Keratinocyte (primary cell): ENCODE results near the gene IFNA7. TPM values are rescaled to one million over a fixed set of nuclear protein-coding genes. Genes with fewer than 3 reads are reported as not detected.

Experiments used
- DNase-seq: peaks from one replicate; pipeline ENCODE4 v3.0.0-alpha.2; 2011; ENCODE audit warnings: low read depth, missing footprints, low spot score
- FAIRE-seq: peaks from 2 replicates; lab custom pipeline; 2011; peaks lifted over from hg19 to GRCh38; lab: Jason Lieb, UNC
- H2AFZ ChIP-seq: 2 replicates; pipeline ENCODE4 v1.6.0; 2012; ENCODE audit warnings: low read length, control low read depth, inconsistent platforms; ENCODE audit not compliant: control insufficient read depth
- H3K27ac ChIP-seq: 2 replicates; pipeline ENCODE4 v1.5.1; 2011; ENCODE audit warnings: low read length; ENCODE audit not compliant: control insufficient read depth, insufficient read depth
- H3K27me3 ChIP-seq: 3 replicates; pipeline ENCODE4 v1.6.0; 2011; ENCODE audit warnings: low read length; ENCODE audit not compliant: control insufficient read depth, insufficient read depth; ENCODE audit errors: extremely low read depth
- H3K36me3 ChIP-seq, 2 experiments: 2 replicates in 1 of 2; 3 replicates in 1 of 2; pipeline ENCODE4 v1.5.1; 2011; ENCODE audit warnings: low read length in 2 of 2, mild to moderate bottlenecking in 1 of 2; ENCODE audit not compliant: control insufficient read depth in 2 of 2, insufficient read depth in 2 of 2; ENCODE audit errors: extremely low read depth in 1 of 2
- H3K4me1 ChIP-seq: 3 replicates; pipeline ENCODE4 v1.5.1; 2011; ENCODE audit warnings: low read length; ENCODE audit not compliant: control insufficient read depth, insufficient read depth; ENCODE audit errors: extremely low read depth
- H3K4me2 ChIP-seq: 3 replicates; pipeline ENCODE4 v1.6.0; 2011; ENCODE audit warnings: low read depth, low read length; ENCODE audit not compliant: control insufficient read depth, insufficient read depth; ENCODE audit errors: extremely low read depth
- H3K4me3 ChIP-seq, 3 experiments: fragments of 200-600 bp in 1 of 3; sonication (generic) in 1 of 3; 2 replicates in 2 of 3; 3 replicates in 1 of 3; pipeline ENCODE4 v1.5.1; 2011 to 2016; ENCODE audit warnings: low read length in 3 of 3, mild to moderate bottlenecking in 3 of 3, control low read depth in 2 of 3, inconsistent platforms in 1 of 3, low read depth in 1 of 3, mixed read lengths in 1 of 3, mixed run types in 1 of 3, moderate library complexity in 1 of 3; ENCODE audit not compliant: control insufficient read depth in 2 of 3, insufficient read depth in 2 of 3; ENCODE audit errors: extremely low read depth in 1 of 3
- H3K79me2 ChIP-seq: 2 replicates; pipeline ENCODE4 v1.6.0; 2012; ENCODE audit warnings: low read length; ENCODE audit not compliant: control insufficient read depth, insufficient read depth
- H3K9ac ChIP-seq: 3 replicates; pipeline ENCODE4 v1.6.0; 2011; ENCODE audit warnings: low read length; ENCODE audit not compliant: control insufficient read depth, insufficient read depth; ENCODE audit errors: extremely low read depth
- H3K9me1 ChIP-seq: 3 replicates; pipeline ENCODE4 v1.6.0; 2011; ENCODE audit warnings: low read length; ENCODE audit not compliant: control insufficient read depth, insufficient read depth; ENCODE audit errors: extremely low read depth
- H3K9me3 ChIP-seq: 2 replicates; pipeline ENCODE4 v1.5.1; 2012; ENCODE audit warnings: low read depth, low read length; ENCODE audit not compliant: control insufficient read depth
- H4K20me1 ChIP-seq: 3 replicates; pipeline ENCODE4 v1.6.0; 2011; ENCODE audit warnings: low read length; ENCODE audit not compliant: control insufficient read depth, insufficient read depth; ENCODE audit errors: extremely low read depth
- CTCF ChIP-seq, 3 experiments: IDR thresholded peaks in 1 of 3; conservative IDR thresholded peaks in 1 of 3; optimal IDR thresholded peaks in 1 of 3; 2 replicates in 2 of 3; 3 replicates in 1 of 3; pipeline versions ENCODE3 to v1.5.1; 2011; ENCODE audit warnings: low read length in 3 of 3, mild to moderate bottlenecking in 3 of 3, moderate library complexity in 2 of 3, control low read depth in 1 of 3, inconsistent platforms in 1 of 3; ENCODE audit not compliant: insufficient read depth in 2 of 3; ENCODE audit errors: extremely low read depth in 1 of 3
- EZH2 ChIP-seq: IDR thresholded peaks from one replicate; pipeline ENCODE4 v1.6.1; 2012; ENCODE audit warnings: inconsistent platforms, mild to moderate bottlenecking, low read length, moderate library complexity
- dilution Hi-C: fragments of 300-500 bp; cut with MboI; formaldehyde crosslinking; loops from one replicate; pipeline ENCODE4 v1.7.0; 2020; ENCODE audit warnings: low sequenced_read_pairs; ENCODE audit not compliant: extremely low pct_ligation_motif_present
- polyA plus RNA-seq, 5 experiments: library from polyadenylated mRNA; depleted of rRNA in 3 of 5; stranded (reverse) in 3 of 5; stranded (forward) in 1 of 5; unstranded in 1 of 5; fragments of >200 nt; gene quantifications; 1 replicate in 1 of 5; 2 replicates in 3 of 5; 3 replicates in 1 of 5; pipeline versions ENCODE4 v1.2.1 to v1.2.3, GENCODE V29; 2011 to 2012; ENCODE audit warnings: missing spikeins in 2 of 5, low read depth in 1 of 5, low replicate concordance in 1 of 5

IFNA7 gene
- polyA plus RNA-seq, 1 donor (not counting 4 experiments of a cell fraction or from before 2014, with no cell fraction given): not detected

DNA sequence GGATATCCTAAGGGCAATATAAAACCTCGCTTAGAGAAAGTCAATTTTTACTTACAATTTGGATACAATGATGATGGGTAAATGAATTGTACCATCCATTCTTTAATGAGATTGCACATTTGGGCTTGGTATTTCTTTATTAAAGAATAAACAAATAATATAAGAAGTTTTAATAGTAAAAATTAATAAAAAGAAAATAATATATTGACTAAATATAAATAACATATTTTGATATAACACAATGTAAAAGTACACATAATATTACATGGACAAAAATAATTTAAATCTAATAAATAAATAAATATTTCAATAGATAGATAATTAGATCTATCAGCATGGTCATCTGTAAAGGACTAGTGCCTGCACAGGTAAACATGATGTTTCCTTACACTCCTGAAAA lies 36.5 kb downstream of the IFNA7 start:
- Histone ChIP-seq H3K9me1 (no peaks in the 10 kb centered on the region), H3K4me2 (no peak overlapping the region), H3K27me3 (peaks cover 7% of the 10 kb centered on the region), H3K9ac (no peak overlapping the region), H3K4me3 (no peak overlapping the region), H3K9me3 (no peaks in the 10 kb centered on the region), H3K36me3 (no peaks in the 10 kb centered on the region), H4K20me1 (no peaks in the 10 kb centered on the region), H3K27ac (no peak overlapping the region), H2AFZ (no peak overlapping the region), H3K4me1 (no peaks in the 10 kb centered on the region), H3K79me2 (no peaks in the 10 kb centered on the region)
- TF ChIP-seq CTCF (optimal IDR thresholded peaks at IDR 0.05 in 1 of 3, IDR thresholded peaks at IDR 0.05 in 1 of 3, conservative IDR thresholded peaks at IDR 0.05 in 1 of 3; ENCODE audit: extremely low read depth in 1 of 3, insufficient read depth in 2 of 3, low read length in 3 of 3) (no peak), EZH2 (no peak)
- dilution Hi-C loops: no loop called here
- DNase-seq: no peak
- FAIRE-seq: no peak

GRCh38 chr9:21160178-21160577 lies 41.8 kb downstream of the IFNA7 start:
- Histone ChIP-seq H3K4me2 (no peak overlapping the region), H3K9ac (no peak overlapping the region), H3K9me3 (no peaks in the 10 kb centered on the region), H3K79me2 (no peaks in the 10 kb centered on the region), H3K9me1 (no peaks in the 10 kb centered on the region), H2AFZ (no peak overlapping the region), H3K36me3 (no peaks in the 10 kb centered on the region), H3K4me1 (no peaks in the 10 kb centered on the region), H3K27me3 (peaks cover 3% of the 10 kb centered on the region), H4K20me1 (no peaks in the 10 kb centered on the region), H3K27ac (no peak overlapping the region), H3K4me3 (no peak overlapping the region)
- TF ChIP-seq CTCF (optimal IDR thresholded peaks at IDR 0.05 in 1 of 3, IDR thresholded peaks at IDR 0.05 in 1 of 3, conservative IDR thresholded peaks at IDR 0.05 in 1 of 3; ENCODE audit: extremely low read depth in 1 of 3, insufficient read depth in 2 of 3, low read length in 3 of 3) (no peak), EZH2 (no peak)
- dilution Hi-C loops: no loop called here
- FAIRE-seq (peak; percentile 71), DNase-seq (no peak)
